Activated CD4-positive, alpha-beta T cell treated with anti-CD3 and anti-CD28 coated beads, Interleukin-2, amount 10 ng/mL, durations not matched to agents 24 days and 14 days (primary cell): ENCODE results near the gene RARG. TPM values are rescaled to one million over a fixed set of nuclear protein-coding genes. Genes with fewer than 3 reads are reported as not detected.
"Not testable (repeated sequence)": the region's sequence is repeated elsewhere in the genome, so short reads cannot be mapped to it uniquely, and the experiment has no call there.

ENCODE experiments used
- DNase-seq: peaks from one replicate; pipeline ENCODE4 v3.0.0; 2022
- H3K27ac Mint-ChIP-seq: one replicate; pipeline ENCODE4 v1.8.0; 2022; ENCODE audit warnings: mild to moderate bottlenecking, mixed read lengths
- H3K27me3 Mint-ChIP-seq: one replicate; pipeline ENCODE4 v1.8.0; 2022; ENCODE audit warnings: mixed read lengths
- H3K36me3 Mint-ChIP-seq: one replicate; pipeline ENCODE4 v1.8.0; 2022; ENCODE audit warnings: low read depth, mild to moderate bottlenecking, mixed read lengths
- H3K4me1 Mint-ChIP-seq: one replicate; pipeline ENCODE4 v1.8.0; 2021; ENCODE audit warnings: mixed read lengths
- H3K4me3 Mint-ChIP-seq: one replicate; pipeline ENCODE4 v1.8.0; 2022; ENCODE audit warnings: mild to moderate bottlenecking, moderate library complexity, mixed read lengths
- H3K9me3 Mint-ChIP-seq: one replicate; pipeline ENCODE4 v1.8.0; 2021; ENCODE audit warnings: mixed read lengths
- intact Hi-C: fragments of 100-400 bp; cut with micrococcal nuclease; formaldehyde crosslinking; loops from one replicate; pipeline ENCODE4 v1.15.1; 2023
- total RNA-seq: library from RNA; stranded (reverse); gene quantifications from 2 replicates; pipeline ENCODE4 v1.2.3, GENCODE V29; 2022

The RARG gene
- total RNA-seq, 1 donor from 2014 or later: 58.5 TPM

DNA sequence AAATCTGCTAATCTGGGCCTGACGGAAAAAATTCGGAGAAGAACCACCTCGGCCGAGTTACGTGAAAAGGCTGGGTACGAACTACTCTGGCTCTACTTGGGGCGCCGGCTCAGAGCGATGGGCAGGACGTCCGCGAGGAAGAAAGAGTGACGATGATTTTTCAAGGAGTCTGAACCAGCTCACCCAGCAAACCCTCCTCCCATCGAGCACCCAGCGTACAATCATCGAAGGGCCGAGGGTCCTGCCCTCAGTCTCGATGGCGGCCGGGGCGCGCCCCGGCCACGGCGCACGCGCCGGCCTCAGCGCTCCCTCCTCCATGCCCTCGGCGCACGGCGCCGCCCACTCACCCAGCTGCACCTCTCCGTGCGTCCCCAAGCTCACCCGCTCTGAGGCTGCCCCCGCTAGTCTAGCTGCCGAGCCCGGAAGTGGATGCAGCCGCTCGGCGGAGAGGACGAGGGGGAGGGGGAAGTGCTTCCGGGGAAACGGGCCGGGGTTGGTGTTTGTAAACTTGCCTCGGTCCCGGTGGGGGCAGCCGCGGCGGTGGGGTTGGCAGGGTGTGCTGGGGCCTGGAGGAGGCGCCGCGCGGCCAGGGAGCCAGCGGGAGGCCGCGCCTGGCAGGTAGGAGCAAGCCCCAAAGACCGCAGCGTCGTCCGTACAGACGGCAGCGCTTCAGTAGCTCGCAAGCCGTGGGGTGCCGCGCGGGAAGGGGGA, 51.6 kb downstream of the RARG start, which contains the start of the genes CSAD and ZNF740:
Gene CSAD, minus strand, starts transcription at position 706 of the 711 bp plus-strand sequence. CDS start 7,455 bp downstream, outside the sequence.
Gene ZNF740, plus strand, starts transcription at position 503 of the 711 bp plus-strand sequence. CDS start 1,262 bp downstream, outside the sequence.
- peaks cover 48% of the 10 kb centered on the region for H3K4me1 Mint-ChIP-seq
- H3K4me3 Mint-ChIP-seq: peak within 1 kb of the TSS; percentile 96
- H3K9me3 Mint-ChIP-seq: no peaks in the 10 kb centered on the region
- H3K27me3 Mint-ChIP-seq: no peaks in the 10 kb centered on the region
- intact Hi-C loops: loop anchor here (1.0 to 2.0 kb wide), 7 partner anchors 18 to 321 kb away; partner anchors contain the start of genes AAAS, MYG1 and TARBP2
- DNase-seq: peak; percentile 99
- peak within 1 kb of the TSS; percentile 95 for H3K27ac Mint-ChIP-seq
- H3K36me3 Mint-ChIP-seq: peaks cover 31% of the 10 kb centered on the region

DNA sequence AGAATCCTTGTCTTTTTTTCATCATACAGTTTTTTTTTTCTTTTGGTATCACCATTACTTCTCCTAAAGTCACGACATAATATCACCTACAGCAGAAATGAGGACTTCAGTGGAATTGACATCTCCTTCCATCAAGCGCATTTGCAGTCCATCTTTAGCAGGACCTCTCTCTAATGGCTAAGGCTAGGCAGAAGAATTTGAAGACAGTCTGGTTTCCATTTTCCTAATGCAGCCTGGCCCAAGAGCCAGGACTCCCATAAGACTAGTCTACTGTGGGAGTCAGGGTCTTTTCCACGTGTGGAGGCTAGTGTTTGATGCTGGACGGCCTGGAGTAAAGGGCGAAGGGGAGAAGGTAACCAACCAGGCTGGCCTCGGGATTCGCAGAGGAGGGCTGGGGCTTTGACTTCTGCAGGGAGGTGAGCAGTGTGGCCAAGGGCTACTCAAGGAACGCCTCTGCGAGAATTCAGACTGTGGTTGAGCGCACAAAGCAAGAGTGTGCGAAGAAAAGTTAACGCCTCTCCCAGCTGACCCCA, 52.3 kb downstream of the RARG start:
- peaks cover 26% of the 10 kb centered on the region for H3K36me3 Mint-ChIP-seq
- intact Hi-C loops: loop anchor here (1.0 to 2.0 kb wide), 7 partner anchors 19 to 322 kb away; partner anchors contain the start of genes AAAS, MYG1 and TARBP2
- no peak for DNase-seq
- H3K9me3 Mint-ChIP-seq: no peaks in the 10 kb centered on the region
- peak overlapping the region; percentile 92 for H3K4me3 Mint-ChIP-seq
- H3K27me3 Mint-ChIP-seq: no peaks in the 10 kb centered on the region
- H3K27ac Mint-ChIP-seq: peak overlapping the region; percentile 95
- peaks cover 47% of the 10 kb centered on the region for H3K4me1 Mint-ChIP-seq

DNA sequence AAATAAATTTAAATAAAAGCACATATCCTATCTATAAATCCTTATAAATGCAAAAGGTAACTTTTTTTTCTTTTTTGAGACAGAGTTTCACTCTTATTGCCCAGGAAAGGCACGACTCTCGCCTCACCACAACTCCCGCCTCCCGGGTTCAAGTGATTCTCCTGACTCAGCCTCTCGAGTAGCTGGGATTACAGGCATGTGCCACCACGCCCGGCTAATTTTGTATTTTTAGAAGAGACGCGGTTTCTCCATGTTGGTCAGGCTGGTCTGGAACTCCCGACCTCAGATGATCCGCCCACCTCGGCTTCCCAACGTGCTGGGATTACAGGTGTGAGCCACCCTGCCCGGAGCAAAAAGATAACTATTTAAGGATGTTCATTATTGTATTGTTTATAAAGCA, 53.2 kb downstream of the RARG start:
- Mint-ChIP-seq H3K4me1 (peaks cover 41% of the 10 kb centered on the region), H3K4me3 (peak overlapping the region; percentile 92), H3K36me3 (peaks cover 20% of the 10 kb centered on the region)
- intact Hi-C loops, H3K9me3 Mint-ChIP-seq, H3K27ac Mint-ChIP-seq, DNase-seq, H3K27me3 Mint-ChIP-seq: not testable (repeated sequence)

DNA sequence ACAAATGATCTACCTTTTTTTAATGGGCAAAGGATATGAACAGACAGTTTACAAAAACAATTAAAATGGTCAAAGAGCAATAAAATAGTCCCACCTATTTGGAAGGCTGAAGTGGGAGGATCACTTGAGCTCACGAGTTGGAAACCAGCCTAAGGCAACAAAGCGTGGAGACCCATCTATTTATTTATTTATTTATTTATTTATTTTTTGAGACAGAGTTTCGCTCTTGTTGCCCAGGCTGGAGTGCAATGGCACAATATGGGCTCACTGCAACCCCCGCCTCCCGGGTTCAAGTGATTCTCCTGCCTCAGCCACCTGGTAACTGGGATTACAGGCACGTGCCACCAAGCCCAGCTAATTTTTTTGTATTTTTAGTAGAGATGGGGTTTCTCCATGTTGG, 54.6 kb downstream of the RARG start:
- H3K27ac Mint-ChIP-seq, intact Hi-C loops, H3K4me3 Mint-ChIP-seq, H3K27me3 Mint-ChIP-seq, H3K9me3 Mint-ChIP-seq, DNase-seq: not testable (repeated sequence)
- peaks cover 15% of the 10 kb centered on the region for H3K36me3 Mint-ChIP-seq
- peaks cover 31% of the 10 kb centered on the region for H3K4me1 Mint-ChIP-seq

DNA sequence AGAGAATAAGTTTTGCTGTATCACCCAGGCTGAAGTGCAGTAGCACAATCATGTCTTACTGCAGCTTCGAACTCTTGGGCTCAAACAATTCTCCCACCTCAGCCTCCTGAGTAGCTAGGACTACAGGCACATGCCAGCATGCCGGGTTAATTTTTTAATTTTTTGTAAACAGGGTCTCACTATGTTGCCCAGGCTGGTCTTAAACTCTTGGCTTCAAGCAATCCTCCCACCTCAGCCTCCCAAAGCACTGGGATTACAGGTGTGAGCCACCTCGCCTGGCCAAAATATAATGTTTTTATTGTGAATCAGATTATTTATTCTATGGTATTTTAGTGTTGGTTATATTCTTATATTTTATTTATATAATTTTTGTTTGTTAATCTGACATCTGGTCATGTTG, 55.3 kb downstream of the RARG start:
- no peak for DNase-seq
- H3K9me3 Mint-ChIP-seq: no peaks in the 10 kb centered on the region
- intact Hi-C loops: no loop called here
- H3K27ac Mint-ChIP-seq: no peak overlapping the region
- no peak overlapping the region for H3K4me3 Mint-ChIP-seq
- peaks cover 24% of the 10 kb centered on the region for H3K4me1 Mint-ChIP-seq
- peaks cover 8% of the 10 kb centered on the region for H3K36me3 Mint-ChIP-seq
- no peaks in the 10 kb centered on the region for H3K27me3 Mint-ChIP-seq

DNA sequence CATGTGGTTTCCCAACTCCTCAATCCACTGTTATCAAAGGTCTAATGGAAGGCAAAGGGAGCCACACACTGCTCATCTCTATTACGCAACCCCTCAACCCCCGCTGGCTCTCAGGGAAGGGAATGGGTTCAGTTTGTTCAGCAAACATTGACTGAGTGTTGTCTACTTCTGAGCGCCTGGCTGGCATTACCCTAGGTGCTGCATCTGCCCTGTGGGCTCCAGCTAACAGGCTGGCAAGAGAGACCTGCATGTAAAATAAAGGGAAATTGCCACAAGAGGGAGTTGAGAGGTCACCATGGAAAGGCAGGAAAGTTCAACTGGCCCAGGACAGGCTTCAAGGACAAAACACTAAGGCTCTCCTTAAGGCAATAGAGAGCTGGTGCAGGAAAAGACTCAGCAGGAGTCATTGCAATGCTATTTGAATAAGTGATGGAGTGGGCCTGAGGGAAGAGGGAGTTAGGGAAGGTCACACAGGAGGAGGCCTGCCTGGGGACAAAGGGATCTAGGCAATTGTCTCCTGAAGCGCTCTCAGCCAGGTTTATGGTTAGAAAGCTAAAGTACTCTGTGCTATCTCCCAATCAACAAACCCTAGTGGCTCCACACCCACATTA, 57.0 kb downstream of the RARG start:
- Mint-ChIP-seq H3K27me3 (no peaks in the 10 kb centered on the region), H3K36me3 (peaks cover 4% of the 10 kb centered on the region), H3K27ac (no peak overlapping the region), H3K4me3 (no peak overlapping the region), H3K9me3 (no peaks in the 10 kb centered on the region), H3K4me1 (peaks cover 16% of the 10 kb centered on the region)
- intact Hi-C loops: no loop called here
- no peak for DNase-seq

DNA sequence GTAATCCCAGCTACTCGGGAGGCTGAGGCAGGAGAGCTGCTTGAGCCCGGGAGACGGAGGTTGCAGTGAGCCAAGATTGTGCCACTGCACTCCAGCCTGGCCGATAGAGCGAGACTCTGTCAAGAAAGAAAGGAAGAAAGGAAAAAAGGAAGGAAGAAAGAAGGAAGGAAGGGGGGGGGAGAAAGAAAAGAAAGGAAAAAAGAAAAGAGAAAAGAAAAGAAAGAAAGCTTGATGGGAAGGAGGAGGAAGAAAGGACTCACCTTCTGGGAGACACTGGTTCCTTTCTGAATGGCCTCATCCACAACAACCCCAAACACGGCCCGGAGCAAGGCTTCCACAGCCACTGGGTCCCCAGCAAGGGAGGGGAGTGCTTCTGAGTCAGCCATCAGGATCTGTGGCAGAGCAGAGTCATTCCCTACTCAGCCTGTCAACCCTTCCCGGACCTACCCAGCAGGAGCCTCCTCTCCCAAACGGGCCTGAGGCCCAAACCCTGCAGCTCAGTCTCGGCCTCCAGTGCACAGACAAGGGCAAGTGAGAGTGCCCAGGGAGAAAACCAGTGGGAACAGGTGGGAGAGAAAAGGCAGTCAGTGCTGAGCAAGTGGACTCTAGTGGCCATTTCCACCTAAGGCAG, 58.8 kb downstream of the RARG start:
- H3K36me3 Mint-ChIP-seq: peaks cover 5% of the 10 kb centered on the region
- peak; percentile 53 for DNase-seq
- no peaks in the 10 kb centered on the region for H3K27me3 Mint-ChIP-seq
- no peak overlapping the region for H3K4me3 Mint-ChIP-seq
- no peaks in the 10 kb centered on the region for H3K9me3 Mint-ChIP-seq
- H3K27ac Mint-ChIP-seq: no peak overlapping the region
- intact Hi-C loops: no loop called here
- H3K4me1 Mint-ChIP-seq: peaks cover 5% of the 10 kb centered on the region

DNA sequence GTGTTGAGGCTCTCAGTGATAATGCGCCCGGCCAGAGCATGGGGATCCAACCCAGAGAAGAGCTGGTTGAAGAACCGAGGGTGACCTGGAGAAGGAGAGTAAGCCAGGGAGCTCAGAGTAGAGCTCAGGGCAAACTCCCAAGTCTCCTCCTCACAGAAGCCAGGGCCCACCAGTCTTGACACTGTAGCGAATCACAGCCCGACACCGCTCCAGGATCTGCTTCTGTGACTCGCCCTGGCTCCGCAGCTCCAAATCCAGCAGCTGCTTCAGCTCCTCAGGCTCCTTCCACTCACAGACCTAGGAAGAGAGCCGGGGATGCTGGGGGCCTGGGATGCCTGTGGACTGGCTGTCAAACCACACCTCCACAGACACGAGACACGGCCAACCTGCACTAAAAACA, 59.7 kb downstream of the RARG start:
- H3K4me3 Mint-ChIP-seq: no peak overlapping the region
- intact Hi-C loops: no loop called here
- peaks cover 5% of the 10 kb centered on the region for H3K36me3 Mint-ChIP-seq
- no peak for DNase-seq
- H3K9me3 Mint-ChIP-seq: no peaks in the 10 kb centered on the region
- H3K4me1 Mint-ChIP-seq: peaks cover 5% of the 10 kb centered on the region
- no peaks in the 10 kb centered on the region for H3K27me3 Mint-ChIP-seq
- no peak overlapping the region for H3K27ac Mint-ChIP-seq

DNA sequence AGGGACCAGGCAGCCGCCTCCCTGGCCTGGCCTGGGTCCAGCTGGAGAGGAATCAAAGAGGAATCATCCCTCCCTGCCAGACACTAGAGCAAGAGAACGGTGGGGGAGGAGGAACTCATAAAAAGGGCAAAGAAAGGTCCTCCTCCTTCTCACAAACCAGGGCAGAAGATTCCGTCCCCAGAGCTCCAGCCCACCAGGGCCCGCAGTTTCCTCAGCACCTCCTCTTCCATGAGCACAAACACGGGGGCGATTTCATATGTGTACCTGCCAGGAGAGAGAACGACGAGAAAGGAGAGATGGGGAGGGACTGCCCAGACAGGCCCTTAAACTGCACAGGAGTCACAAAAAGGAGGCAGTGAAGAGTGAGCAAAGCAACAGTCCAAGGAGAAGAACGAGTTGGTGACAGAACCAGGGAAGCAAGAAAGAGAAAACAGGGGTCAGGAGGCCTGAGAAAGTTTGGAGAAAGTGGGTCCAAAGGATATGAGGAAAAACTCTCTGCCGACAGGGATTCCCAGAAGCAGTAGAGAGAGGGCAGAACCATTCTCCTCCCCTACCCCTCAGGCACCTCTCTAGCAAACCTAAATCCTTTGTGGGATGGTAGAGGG, 60.2 kb downstream of the RARG start:
- DNase-seq: no peak
- H3K4me1 Mint-ChIP-seq: peaks cover 5% of the 10 kb centered on the region
- H3K9me3 Mint-ChIP-seq: no peaks in the 10 kb centered on the region
- H3K36me3 Mint-ChIP-seq: peaks cover 7% of the 10 kb centered on the region
- intact Hi-C loops: no loop called here
- no peak overlapping the region for H3K27ac Mint-ChIP-seq
- H3K4me3 Mint-ChIP-seq: no peak overlapping the region
- no peaks in the 10 kb centered on the region for H3K27me3 Mint-ChIP-seq

DNA sequence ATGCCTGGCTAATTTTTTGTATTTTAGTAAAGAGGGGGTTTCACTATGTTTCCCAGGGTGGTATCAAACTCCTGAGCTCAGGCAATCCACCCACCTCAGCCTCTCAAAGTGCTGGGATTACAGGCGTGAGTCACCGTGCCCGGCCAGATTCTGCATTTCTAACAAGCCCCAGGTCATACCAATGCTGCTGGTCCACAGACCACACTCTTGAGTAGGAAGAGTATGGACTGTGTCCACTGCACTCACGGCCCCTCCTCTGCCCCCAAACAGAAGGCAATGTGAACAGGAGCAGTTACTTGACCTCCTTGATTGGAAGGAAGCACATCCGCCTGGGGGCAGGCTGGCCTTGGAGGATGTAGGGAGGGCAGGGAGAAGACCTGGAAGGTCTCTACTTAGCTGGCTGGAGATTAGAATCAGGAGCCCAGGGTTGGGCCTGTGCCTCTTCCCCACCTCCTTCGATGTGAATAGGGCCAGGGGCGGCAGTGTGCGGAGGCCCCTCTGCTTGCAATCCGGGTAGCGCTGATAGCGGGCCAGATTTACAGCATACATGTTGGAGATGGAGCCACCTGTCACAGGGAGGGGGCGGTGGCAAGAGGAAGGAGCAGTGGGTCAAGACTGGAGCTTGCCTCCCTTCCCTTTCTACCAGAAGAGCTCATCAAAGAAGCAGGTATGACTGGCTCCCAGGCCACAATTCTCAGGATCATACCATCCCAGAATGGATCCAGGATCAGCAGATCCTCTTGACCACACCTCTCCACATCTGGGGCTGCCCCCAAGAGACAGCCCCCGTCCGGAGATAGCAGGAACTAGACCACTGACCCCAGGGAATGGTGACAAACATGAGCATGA, 60.9 kb downstream of the RARG start:
- intact Hi-C loops: no loop called here
- H3K4me1 Mint-ChIP-seq: peaks cover 7% of the 10 kb centered on the region
- peaks cover 7% of the 10 kb centered on the region for H3K36me3 Mint-ChIP-seq
- H3K9me3 Mint-ChIP-seq: no peaks in the 10 kb centered on the region
- H3K27me3 Mint-ChIP-seq: no peaks in the 10 kb centered on the region
- DNase-seq: no peak
- H3K27ac Mint-ChIP-seq: no peak overlapping the region
- H3K4me3 Mint-ChIP-seq: no peak overlapping the region

DNA sequence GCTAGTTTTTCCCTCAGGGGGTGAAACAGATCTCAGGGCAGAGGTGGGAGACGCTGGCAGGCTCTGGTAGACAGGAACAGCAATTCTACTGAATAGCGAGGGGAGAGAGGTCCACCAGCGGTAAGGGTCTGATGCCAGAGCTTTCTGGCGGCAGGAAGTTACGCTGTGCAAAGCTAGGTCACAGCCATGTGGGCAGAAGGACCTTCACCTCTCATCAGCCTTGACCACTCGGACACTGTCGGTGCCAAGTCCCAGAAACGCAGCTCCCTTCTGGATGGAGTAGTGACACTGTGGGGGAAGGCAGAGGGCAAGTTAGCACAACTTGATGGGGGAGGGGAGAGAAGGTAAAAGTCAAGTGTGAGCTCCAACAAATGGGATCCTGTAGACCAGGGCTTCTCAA, 61.8 kb downstream of the RARG start:
- Mint-ChIP-seq H3K4me1 (peaks cover 7% of the 10 kb centered on the region), H3K27ac (no peak overlapping the region), H3K27me3 (no peaks in the 10 kb centered on the region), H3K9me3 (no peaks in the 10 kb centered on the region), H3K4me3 (no peak overlapping the region), H3K36me3 (peaks cover 7% of the 10 kb centered on the region)
- intact Hi-C loops: no loop called here
- no peak for DNase-seq

DNA sequence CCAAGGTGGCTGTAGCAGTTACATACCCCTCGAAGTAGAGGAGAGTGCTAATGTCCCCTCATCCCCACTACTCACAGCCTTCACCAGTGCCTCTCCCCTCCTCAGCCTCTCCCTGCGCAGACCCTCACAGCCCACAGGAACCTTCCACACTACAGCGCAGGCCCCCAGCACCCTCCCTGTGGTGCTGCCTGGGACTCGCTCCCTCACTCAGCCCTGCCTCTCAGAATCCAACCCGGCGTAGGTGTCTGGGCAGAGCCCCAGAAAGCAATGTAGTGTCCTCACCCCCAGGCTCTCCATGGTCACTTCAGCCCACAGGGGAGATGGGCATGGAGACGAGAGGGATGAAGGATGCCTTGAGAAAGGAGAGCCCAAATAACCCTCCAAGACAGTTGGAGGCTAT, 62.4 kb downstream of the RARG start:
- H3K27ac Mint-ChIP-seq: no peak overlapping the region
- no peak overlapping the region for H3K4me3 Mint-ChIP-seq
- peaks cover 3% of the 10 kb centered on the region for H3K4me1 Mint-ChIP-seq
- intact Hi-C loops: no loop called here
- H3K9me3 Mint-ChIP-seq: no peaks in the 10 kb centered on the region
- H3K27me3 Mint-ChIP-seq: no peaks in the 10 kb centered on the region
- DNase-seq: no peak
- peaks cover 7% of the 10 kb centered on the region for H3K36me3 Mint-ChIP-seq

DNA sequence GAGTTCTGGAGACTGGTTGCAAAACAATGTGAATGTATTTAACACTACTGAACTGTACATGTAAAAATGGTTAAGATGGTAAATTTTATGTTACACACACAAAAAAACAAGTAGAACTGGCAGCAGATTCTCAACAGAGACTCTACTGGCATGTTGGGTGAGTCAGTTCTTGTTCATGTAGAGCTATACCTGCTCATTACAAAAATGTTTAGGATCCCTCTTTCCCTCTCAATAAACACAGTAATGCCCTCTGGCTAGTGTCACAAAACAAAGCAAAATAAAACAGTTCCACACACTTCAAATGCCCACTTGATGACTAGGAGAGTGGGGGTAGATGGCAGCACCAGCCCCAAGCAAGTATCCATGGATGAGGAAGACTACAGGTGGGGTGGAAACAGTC, 65.2 kb downstream of the RARG start:
- Mint-ChIP-seq H3K27ac (no peak overlapping the region), H3K9me3 (no peaks in the 10 kb centered on the region), H3K4me1 (peaks cover 2% of the 10 kb centered on the region), H3K36me3 (peaks cover 7% of the 10 kb centered on the region), H3K4me3 (no peak overlapping the region), H3K27me3 (no peaks in the 10 kb centered on the region)
- intact Hi-C loops: no loop called here
- no peak for DNase-seq
